Upper lobe of left lung (tissue), 4 donors: ENCODE results near the gene DNAH3.

ENCODE experiments used
- POLR2A ChIP-seq, 4 donors: fragments of 450-650 bp; IDR thresholded peaks; one replicate each; pipeline ENCODE4 v1.5.1; 2016 to 2017; ENCODE audit warnings: antibody characterized with exemption in 4 of 4, mild to moderate bottlenecking in 2 of 4
- TF ChIP-seq, protein P1 (sequence below), 6 experiments: fragments of 450-650 bp in 4 of 6; fragments of 200-600 bp in 2 of 6; sonication (generic) in 2 of 6; IDR thresholded peaks; one replicate each; pipeline ENCODE4 v1.5.1; 2016 to 2019; ENCODE audit warnings: antibody characterized with exemption in 6 of 6

DNA sequence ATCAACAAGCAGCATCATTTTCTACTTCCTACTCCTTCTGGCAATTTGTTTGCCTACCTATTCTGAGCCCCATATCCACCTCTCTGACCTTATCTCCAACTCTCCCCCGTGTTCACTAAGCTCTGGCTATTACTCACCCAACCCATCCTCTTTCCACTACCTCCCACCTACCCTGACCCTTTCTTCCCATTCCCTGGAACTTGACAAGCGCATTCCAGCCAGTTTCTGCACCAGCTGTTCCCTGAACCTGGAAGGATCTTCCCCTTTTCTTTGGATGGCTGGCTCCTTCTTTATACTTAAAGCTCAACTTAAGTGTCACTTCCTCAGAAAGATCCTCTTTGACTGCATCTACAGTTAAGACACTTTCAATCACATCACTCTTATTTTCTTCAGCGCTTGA, 252.7 kb downstream of the DNAH3 start:
- TF ChIP-seq, protein P1, sequence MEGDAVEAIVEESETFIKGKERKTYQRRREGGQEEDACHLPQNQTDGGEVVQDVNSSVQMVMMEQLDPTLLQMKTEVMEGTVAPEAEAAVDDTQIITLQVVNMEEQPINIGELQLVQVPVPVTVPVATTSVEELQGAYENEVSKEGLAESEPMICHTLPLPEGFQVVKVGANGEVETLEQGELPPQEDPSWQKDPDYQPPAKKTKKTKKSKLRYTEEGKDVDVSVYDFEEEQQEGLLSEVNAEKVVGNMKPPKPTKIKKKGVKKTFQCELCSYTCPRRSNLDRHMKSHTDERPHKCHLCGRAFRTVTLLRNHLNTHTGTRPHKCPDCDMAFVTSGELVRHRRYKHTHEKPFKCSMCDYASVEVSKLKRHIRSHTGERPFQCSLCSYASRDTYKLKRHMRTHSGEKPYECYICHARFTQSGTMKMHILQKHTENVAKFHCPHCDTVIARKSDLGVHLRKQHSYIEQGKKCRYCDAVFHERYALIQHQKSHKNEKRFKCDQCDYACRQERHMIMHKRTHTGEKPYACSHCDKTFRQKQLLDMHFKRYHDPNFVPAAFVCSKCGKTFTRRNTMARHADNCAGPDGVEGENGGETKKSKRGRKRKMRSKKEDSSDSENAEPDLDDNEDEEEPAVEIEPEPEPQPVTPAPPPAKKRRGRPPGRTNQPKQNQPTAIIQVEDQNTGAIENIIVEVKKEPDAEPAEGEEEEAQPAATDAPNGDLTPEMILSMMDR (IDR thresholded peaks at IDR 0.05): no peak
- no peak for TF ChIP-seq POLR2A (IDR thresholded peaks at IDR 0.05)
